GM12878 (cell line): ENCODE results near the gene CCIN. TPM values are rescaled to one million over a fixed set of nuclear protein-coding genes. Genes with fewer than 3 reads are reported as not detected.

Experiments used
- ATAC-seq: fragments of 200-7000 bp; cut with Tn5 transposase; 3 replicates; pipeline ENCODE4 v1.9.1; 2020; ENCODE audit warnings: mild to moderate bottlenecking, moderate library complexity
- BruUV-seq: library from RNA; stranded (reverse); fragments of 400-500 nt; replicated peaks from 2 replicates; lab custom pipeline; 2021; lab: Mats Ljungman, UMichigan
- CTCF ChIA-PET: fragments of 300-600 bp; sonication (Branson Sonifier 250); formaldehyde crosslinking; extraction: SDS; loops from one replicate; lab custom pipeline; 2021; ENCODE audit warnings: inconsistent platforms; lab: Yijun Ruan, JAX
- POLR2A ChIA-PET: fragments of 350-600 bp; formaldehyde crosslinking; extraction: SDS; loops from one replicate; lab custom pipeline; 2021; ENCODE audit warnings: inconsistent platforms; lab: Charles Lee
- RAD21 ChIA-PET: fragments of 300-600 bp; sonication (Branson Sonifier 250); formaldehyde crosslinking; loops from one replicate; lab custom pipeline; 2023; ENCODE audit warnings: antibody characterized with exemption; ENCODE audit not compliant: unreplicated experiment; lab: Charles Lee
- SMC1A ChIA-PET: fragments of 300-600 bp; sonication (Branson Sonifier 250); formaldehyde crosslinking; loops from one replicate; lab custom pipeline; 2023; ENCODE audit not compliant: unreplicated experiment, uncharacterized antibody; lab: Charles Lee
- DNase-seq: peaks from one replicate; pipeline ENCODE4 v3.0.0-alpha.2; 2011; ENCODE audit warnings: low read depth, low spot score
- FAIRE-seq: peaks from 3 replicates; lab custom pipeline; 2011; peaks lifted over from hg19 to GRCh38; lab: Jason Lieb, UNC
- H2AFZ ChIP-seq: 2 replicates; pipeline ENCODE4 v1.6.0; 2011; ENCODE audit warnings: low read depth, low read length, control low read depth; ENCODE audit not compliant: control insufficient read depth
- H3K27ac ChIP-seq: 2 replicates; pipeline ENCODE4 v1.5.1; 2011; ENCODE audit warnings: control low read depth; ENCODE audit not compliant: control insufficient read depth, insufficient read depth
- H3K27me3 ChIP-seq, 2 experiments: replicated peaks in 1 of 2; 2 replicates each; pipeline versions ENCODE4 v1.6.0 to v1.6.1; 2011; ENCODE audit warnings: low read length in 1 of 2; ENCODE audit not compliant: control insufficient read depth in 2 of 2, insufficient read depth in 2 of 2
- H3K36me3 ChIP-seq, 2 experiments: 2 replicates each; pipeline ENCODE4 v1.5.1; 2011; ENCODE audit warnings: low read length in 1 of 2; ENCODE audit not compliant: control insufficient read depth in 2 of 2, insufficient read depth in 2 of 2
- H3K4me1 ChIP-seq: 2 replicates; pipeline ENCODE4 v1.6.1; 2011; ENCODE audit warnings: mild to moderate bottlenecking, low read length, moderate library complexity, mixed read lengths; ENCODE audit not compliant: control insufficient read depth, insufficient read depth
- H3K4me2 ChIP-seq: 2 replicates; pipeline ENCODE4 v1.6.0; 2011; ENCODE audit warnings: control low read depth; ENCODE audit not compliant: control insufficient read depth, insufficient read depth
- H3K4me3 ChIP-seq: fragments of 200-600 bp; sonication (generic); 2 replicates; pipeline ENCODE4 v1.5.1; 2016
- H3K79me2 ChIP-seq: 2 replicates; pipeline ENCODE4 v1.6.0; 2011; ENCODE audit warnings: low read length; ENCODE audit not compliant: control insufficient read depth, insufficient read depth
- H3K9ac ChIP-seq: 2 replicates; pipeline ENCODE4 v1.8.0; 2011; ENCODE audit warnings: low read length, control low read depth, mixed read lengths; ENCODE audit not compliant: control insufficient read depth, insufficient read depth
- H3K9me3 ChIP-seq: replicated peaks from 3 replicates; pipeline ENCODE4 v1.5.1; 2011; ENCODE audit warnings: mild to moderate bottlenecking, low read length; ENCODE audit not compliant: control insufficient read depth, insufficient read depth
- H4K20me1 ChIP-seq: 2 replicates; pipeline ENCODE4 v1.6.0; 2011; ENCODE audit not compliant: control insufficient read depth, insufficient read depth
- BACH1 ChIP-seq: fragments of 450-650 bp; IDR thresholded peaks from 2 replicates; pipeline ENCODE4 v1.6.1; 2017; ENCODE audit warnings: mild to moderate bottlenecking, borderline replicate concordance
- CBFB ChIP-seq: IDR thresholded peaks from 2 replicates; pipeline ENCODE4 v1.6.1; 2016; ENCODE audit warnings: antibody characterized with exemption, low read depth
- CREB1 ChIP-seq: IDR thresholded peaks from 2 replicates; pipeline ENCODE4 v1.6.1; 2012; ENCODE audit warnings: low read depth, mild to moderate bottlenecking, inconsistent platforms
- EZH2 ChIP-seq: IDR thresholded peaks from 2 replicates; pipeline ENCODE4 v1.6.1; 2012; ENCODE audit warnings: low read depth, mild to moderate bottlenecking, control low read depth, inconsistent platforms, low read length, borderline replicate concordance; ENCODE audit not compliant: control insufficient read depth
- IKZF2 ChIP-seq, 2 experiments: fragments of 450-650 bp; IDR thresholded peaks; 2 replicates each; pipeline ENCODE4 v1.6.1; 2017; ENCODE audit warnings: mild to moderate bottlenecking in 2 of 2, moderate library complexity in 2 of 2
- IRF4 ChIP-seq: IDR thresholded peaks from 2 replicates; pipeline ENCODE4 v1.6.1; 2011; ENCODE audit warnings: low read depth, low read length
- JUNB ChIP-seq: IDR thresholded peaks from 2 replicates; pipeline ENCODE4 v1.6.1; 2016; ENCODE audit warnings: antibody characterized with exemption, mild to moderate bottlenecking
- MEF2A ChIP-seq: IDR thresholded peaks from 2 replicates; pipeline ENCODE4 v1.6.1; 2011; ENCODE audit warnings: low read depth, mild to moderate bottlenecking, low read length, moderate library complexity; ENCODE audit not compliant: insufficient read depth
- MXI1 ChIP-seq: fragments of 150-350 bp; IDR thresholded peaks from 2 replicates; pipeline ENCODE4 v1.6.1; 2011; ENCODE audit warnings: low read depth, mild to moderate bottlenecking, inconsistent platforms, low read length, improper control_type of control experiment
- MYC ChIP-seq: IDR thresholded peaks from 2 replicates; pipeline ENCODE4 v1.6.1; 2011; ENCODE audit warnings: mild to moderate bottlenecking, low read length, moderate library complexity, inconsistent platforms; ENCODE audit not compliant: insufficient read depth, insufficient replicate concordance, insufficient read length, severe bottlenecking
- NFIC ChIP-seq: IDR thresholded peaks from 2 replicates; pipeline ENCODE4 v1.6.1; 2012; ENCODE audit warnings: low read depth, mild to moderate bottlenecking, inconsistent platforms, low read length, moderate library complexity
- POLR2A ChIP-seq: IDR thresholded peaks from 2 replicates; pipeline ENCODE4 v1.6.1; 2011; ENCODE audit warnings: low read depth, mild to moderate bottlenecking, low read length
- RB1 ChIP-seq: fragments of 450-650 bp; formaldehyde crosslinking; IDR thresholded peaks from 2 replicates; pipeline ENCODE4 v1.6.1; 2017; ENCODE audit warnings: mild to moderate bottlenecking, borderline replicate concordance
- RBBP5 ChIP-seq: fragments of 200-600 bp; sonication (generic); conservative IDR thresholded peaks from 2 replicates; pipeline ENCODE4 v1.6.1; 2016
- TARDBP ChIP-seq: IDR thresholded peaks from 2 replicates; pipeline ENCODE4 v1.6.1; 2016; ENCODE audit warnings: borderline replicate concordance
- WRNIP1 ChIP-seq: IDR thresholded peaks from 2 replicates; pipeline ENCODE4 v1.6.1; 2011; ENCODE audit warnings: low read depth, low read length, improper control_type of control experiment, borderline replicate concordance
- WGBS: methylation state at CpG from one replicate; pipeline ENCODE4 v1.1.6; 2016; ENCODE audit warnings: low lambda C conversion rate; ENCODE audit not compliant: insufficient replicate concordance, insufficient coverage; ENCODE audit errors: missing lambda C conversion rate; 5-methylcytosine and 5-hydroxymethylcytosine counted together
- in situ Hi-C: fragments of 300-500 bp; cut with MboI; formaldehyde crosslinking; loops from 9 replicates; pipeline ENCODE4 v1.14.3; 2018; ENCODE audit warnings: mixed read lengths
- intact Hi-C: fragments of 100-400 bp; cut with micrococcal nuclease; formaldehyde crosslinking; loops from one replicate; pipeline ENCODE4 v1.14.2; 2022; ENCODE audit not compliant: unreplicated experiment
- polyA plus RNA-seq, 11 experiments: library from polyadenylated mRNA; depleted of rRNA in 4 of 11; unstranded in 6 of 11; stranded (reverse) in 5 of 11; fragments of >200 nt; fragmentation: Nextera tagmentation in 4 of 11; fragmentation: Illumina TruSeq in 1 of 11; extraction: Ambion mirVana in 4 of 11; extraction: Trizol in 1 of 11; gene quantifications; 1 replicate in 1 of 11; 2 replicates in 10 of 11; pipeline versions ENCODE4 v1.2.1 to v1.2.3, GENCODE V29; 2011 to 2016; ENCODE audit warnings: inconsistent platforms in 2 of 11, missing spikeins in 2 of 11, low read depth in 1 of 11
- total RNA-seq, 4 experiments: library from RNA; depleted of rRNA in 3 of 4; stranded (reverse); fragments of >200 nt in 3 of 4; fragmentation: Illumina TruSeq in 1 of 4; extraction: Trizol in 1 of 4; gene quantifications; 2 replicates each; pipeline versions ENCODE4 v1.2.1 to v1.2.3, GENCODE V29; 2013 to 2021
- TF ChIP-seq, protein P1 (sequence below): IDR thresholded peaks from 2 replicates; pipeline ENCODE4 v1.6.1; 2012; ENCODE audit warnings: low read length, inconsistent platforms
- TF ChIP-seq, protein P2 (sequence below): IDR thresholded peaks from 2 replicates; pipeline ENCODE4 v1.6.1; 2011; ENCODE audit warnings: low read depth, mild to moderate bottlenecking, low read length, moderate library complexity, borderline replicate concordance; ENCODE audit errors: extremely low read depth
- TF ChIP-seq, protein P3 (sequence below), 3 experiments: IDR thresholded peaks in 2 of 3; conservative IDR thresholded peaks in 1 of 3; 2 replicates each; pipeline ENCODE4 v1.5.1; 2011; ENCODE audit warnings: low read depth in 3 of 3, low read length in 3 of 3, mild to moderate bottlenecking in 3 of 3, control low read depth in 2 of 3, moderate library complexity in 2 of 3, inconsistent platforms in 1 of 3, mixed read lengths in 1 of 3; ENCODE audit not compliant: control insufficient read depth in 2 of 3, insufficient read depth in 1 of 3; ENCODE audit errors: extremely low read depth in 1 of 3

The CCIN gene
- total and polyA plus RNA-seq, 10 of the 15 experiments (the other 5 are each of a cell fraction or from before 2014, with no cell fraction given) = not detected

DNA sequence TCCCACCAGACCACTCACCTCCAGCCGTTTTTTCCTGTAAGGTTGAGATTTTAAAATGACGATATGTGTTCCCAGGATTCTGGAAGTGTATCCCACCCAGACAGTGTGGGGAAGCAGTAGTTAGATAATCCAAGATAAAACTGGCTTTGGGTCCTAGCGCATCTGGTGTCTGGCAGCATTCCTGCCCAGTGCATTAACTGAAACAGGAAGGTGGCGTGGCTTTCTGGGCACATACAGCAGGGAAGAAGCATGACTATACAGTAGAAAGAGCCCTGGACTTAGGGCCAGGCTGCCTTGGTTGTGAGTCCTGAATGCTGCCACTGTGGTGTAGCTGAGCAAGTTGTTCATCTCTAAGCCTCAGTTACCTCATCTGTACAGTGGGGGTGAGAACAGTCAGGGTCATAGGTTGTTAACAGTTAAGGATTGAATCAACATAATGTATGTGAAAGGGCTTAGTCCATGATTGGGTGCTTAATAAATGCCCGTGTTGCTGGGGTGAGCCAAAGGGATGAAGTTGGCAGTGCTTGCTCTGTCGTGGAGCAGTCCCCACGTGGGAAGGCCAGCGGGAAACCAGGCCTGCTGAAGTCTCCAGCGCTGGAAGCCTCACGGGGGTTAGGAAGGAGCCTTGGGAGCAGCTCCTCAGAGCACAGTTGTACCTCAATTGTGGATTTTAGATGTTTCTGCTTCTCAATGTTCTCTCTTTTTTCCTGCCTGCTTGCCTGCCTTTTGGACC lies 39.5 kb downstream of the CCIN start:
- no peak for DNase-seq
- no peak overlapping the region for H3K27ac ChIP-seq
- H3K27me3 ChIP-seq = no peaks in the 10 kb centered on the region
- H4K20me1 ChIP-seq = peaks cover 12% of the 10 kb centered on the region; the same call in 1 of the 2 replicates
- no peak for FAIRE-seq
- WGBS = 94% methylated on average over 10 of the region's 10 CpGs
- H3K36me3 ChIP-seq = peaks cover 27 to 59% of the 10 kb centered on the region in 2 experiments
- peaks cover 6% of the 10 kb centered on the region for H3K79me2 ChIP-seq
- H3K9ac ChIP-seq = no peak overlapping the region
- peaks cover 3% of the 10 kb centered on the region; the same call in 1 of the 2 replicates for H3K4me1 ChIP-seq
- ATAC-seq = no peak
- in situ Hi-C loops = no loop called here
- H2AFZ ChIP-seq = no peak overlapping the region
- SMC1A ChIA-PET = interaction anchor here (1.4 kb wide), 1 partner anchor 7 kb away, joined by 3 read pairs; no protein-coding TSS in a partner anchor
- CTCF ChIA-PET = interaction anchor here (0.6 to 2.4 kb wide), 2 partner anchors 18 to 64 kb away, joined by 3 to 12 read pairs; partner anchors contain the start of gene CLTA
- no TSS peak for BruUV-seq
- H3K4me2 ChIP-seq = no peak overlapping the region
- intact Hi-C loops = no loop called here
- no peaks in the 10 kb centered on the region for H3K9me3 ChIP-seq
- POLR2A ChIA-PET = no interaction called here
- RAD21 ChIA-PET = no interaction called here
- H3K4me3 ChIP-seq = no peak overlapping the region
- no peak for TF ChIP-seq BACH1
- TF ChIP-seq NFIC = no peak
- no peak for TF ChIP-seq POLR2A
- TF ChIP-seq WRNIP1 = no peak
- no peak for TF ChIP-seq EZH2
- TF ChIP-seq CREB1 = no peak
- TF ChIP-seq MYC = no peak
- TF ChIP-seq IKZF2 (IDR thresholded peaks at IDR 0.05) = no peak
- TF ChIP-seq, protein P1, sequence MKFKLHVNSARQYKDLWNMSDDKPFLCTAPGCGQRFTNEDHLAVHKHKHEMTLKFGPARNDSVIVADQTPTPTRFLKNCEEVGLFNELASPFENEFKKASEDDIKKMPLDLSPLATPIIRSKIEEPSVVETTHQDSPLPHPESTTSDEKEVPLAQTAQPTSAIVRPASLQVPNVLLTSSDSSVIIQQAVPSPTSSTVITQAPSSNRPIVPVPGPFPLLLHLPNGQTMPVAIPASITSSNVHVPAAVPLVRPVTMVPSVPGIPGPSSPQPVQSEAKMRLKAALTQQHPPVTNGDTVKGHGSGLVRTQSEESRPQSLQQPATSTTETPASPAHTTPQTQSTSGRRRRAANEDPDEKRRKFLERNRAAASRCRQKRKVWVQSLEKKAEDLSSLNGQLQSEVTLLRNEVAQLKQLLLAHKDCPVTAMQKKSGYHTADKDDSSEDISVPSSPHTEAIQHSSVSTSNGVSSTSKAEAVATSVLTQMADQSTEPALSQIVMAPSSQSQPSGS = no peak
- TF ChIP-seq JUNB = no peak
- TF ChIP-seq, protein P2, sequence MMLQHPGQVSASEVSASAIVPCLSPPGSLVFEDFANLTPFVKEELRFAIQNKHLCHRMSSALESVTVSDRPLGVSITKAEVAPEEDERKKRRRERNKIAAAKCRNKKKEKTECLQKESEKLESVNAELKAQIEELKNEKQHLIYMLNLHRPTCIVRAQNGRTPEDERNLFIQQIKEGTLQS = no peak
- TF ChIP-seq MEF2A = no peak
- TF ChIP-seq MXI1 = no peak
- no peak for TF ChIP-seq RB1
- TF ChIP-seq, protein P3, sequence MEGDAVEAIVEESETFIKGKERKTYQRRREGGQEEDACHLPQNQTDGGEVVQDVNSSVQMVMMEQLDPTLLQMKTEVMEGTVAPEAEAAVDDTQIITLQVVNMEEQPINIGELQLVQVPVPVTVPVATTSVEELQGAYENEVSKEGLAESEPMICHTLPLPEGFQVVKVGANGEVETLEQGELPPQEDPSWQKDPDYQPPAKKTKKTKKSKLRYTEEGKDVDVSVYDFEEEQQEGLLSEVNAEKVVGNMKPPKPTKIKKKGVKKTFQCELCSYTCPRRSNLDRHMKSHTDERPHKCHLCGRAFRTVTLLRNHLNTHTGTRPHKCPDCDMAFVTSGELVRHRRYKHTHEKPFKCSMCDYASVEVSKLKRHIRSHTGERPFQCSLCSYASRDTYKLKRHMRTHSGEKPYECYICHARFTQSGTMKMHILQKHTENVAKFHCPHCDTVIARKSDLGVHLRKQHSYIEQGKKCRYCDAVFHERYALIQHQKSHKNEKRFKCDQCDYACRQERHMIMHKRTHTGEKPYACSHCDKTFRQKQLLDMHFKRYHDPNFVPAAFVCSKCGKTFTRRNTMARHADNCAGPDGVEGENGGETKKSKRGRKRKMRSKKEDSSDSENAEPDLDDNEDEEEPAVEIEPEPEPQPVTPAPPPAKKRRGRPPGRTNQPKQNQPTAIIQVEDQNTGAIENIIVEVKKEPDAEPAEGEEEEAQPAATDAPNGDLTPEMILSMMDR (IDR thresholded peaks at IDR 0.05 in 2 of 3, conservative IDR thresholded peaks at IDR 0.05 in 1 of 3; ENCODE audit: control insufficient read depth in 2 of 3, extremely low read depth in 1 of 3, insufficient read depth in 1 of 3, low read depth in 3 of 3, low read length in 3 of 3) = no peak
- no peak for TF ChIP-seq TARDBP
- no peak for TF ChIP-seq CBFB
- no peak for TF ChIP-seq RBBP5
- TF ChIP-seq IRF4 = no peak
- TF ChIP-seq, all 136 proteins: peak for 0
